COR-L47 (cell line): Measurements from ENCODE around the gene DLG1.

Experiments used
- DNase-seq: peaks from one replicate; lab custom pipeline; 2025; lab: John Stamatoyannopoulos, UW

Gene DLG1

DNA sequence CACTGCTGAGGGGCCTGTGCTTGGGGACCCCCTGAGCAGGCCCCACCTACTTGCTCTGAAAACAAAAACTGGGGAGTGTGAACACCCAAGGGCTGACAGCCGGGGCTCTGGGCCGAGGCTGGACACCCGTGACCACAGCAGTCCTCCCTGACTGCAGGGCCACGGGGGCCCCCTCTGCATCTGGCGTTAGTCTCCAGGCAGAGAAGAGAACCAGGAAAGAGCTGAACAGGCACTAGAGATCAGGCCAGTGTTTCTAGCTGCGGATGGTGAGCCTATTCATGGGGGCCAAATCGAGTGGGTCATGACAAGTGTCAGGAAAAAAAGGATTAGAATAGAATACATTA lies 285.9 kb downstream of the DLG1 start:
- no peak for DNase-seq

DNA sequence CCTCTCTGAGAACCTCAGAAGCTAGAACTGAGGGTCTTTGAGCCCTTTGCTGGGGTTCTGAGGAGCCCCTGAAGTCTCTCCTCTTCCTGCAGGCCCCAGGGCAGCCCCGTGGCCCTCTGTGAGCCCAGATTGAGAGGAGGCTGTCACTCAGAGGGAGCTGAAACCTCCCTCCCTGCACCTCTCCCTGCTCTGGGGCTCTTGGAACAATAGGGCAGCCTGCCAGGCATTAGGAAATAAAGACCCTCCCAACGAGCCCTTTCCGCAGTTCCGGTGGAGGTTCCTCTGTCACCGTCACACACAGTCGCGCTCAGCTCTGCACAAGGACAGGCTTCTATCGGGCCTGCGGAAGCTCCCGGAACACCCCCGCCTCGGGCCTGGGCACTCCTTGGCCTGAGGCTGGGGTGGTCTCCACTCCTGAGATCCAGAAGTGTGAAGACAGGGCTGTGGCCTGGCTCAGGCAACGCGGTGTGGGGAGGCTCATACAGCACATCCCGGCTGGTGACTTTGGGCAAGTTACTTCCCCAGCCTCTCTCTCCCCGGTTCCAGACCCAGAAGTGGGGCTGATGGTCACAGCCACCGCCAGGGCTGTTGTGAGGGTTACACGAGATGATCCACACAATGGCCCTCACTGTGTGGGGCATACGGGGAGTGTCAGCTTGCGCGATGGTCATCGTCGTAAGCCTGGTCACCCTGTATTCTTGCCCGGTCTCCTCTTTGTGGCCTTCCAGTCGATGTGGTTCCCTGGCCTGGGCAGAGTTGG lies 286.5 kb downstream of the DLG1 start:
- no peak for DNase-seq

DNA sequence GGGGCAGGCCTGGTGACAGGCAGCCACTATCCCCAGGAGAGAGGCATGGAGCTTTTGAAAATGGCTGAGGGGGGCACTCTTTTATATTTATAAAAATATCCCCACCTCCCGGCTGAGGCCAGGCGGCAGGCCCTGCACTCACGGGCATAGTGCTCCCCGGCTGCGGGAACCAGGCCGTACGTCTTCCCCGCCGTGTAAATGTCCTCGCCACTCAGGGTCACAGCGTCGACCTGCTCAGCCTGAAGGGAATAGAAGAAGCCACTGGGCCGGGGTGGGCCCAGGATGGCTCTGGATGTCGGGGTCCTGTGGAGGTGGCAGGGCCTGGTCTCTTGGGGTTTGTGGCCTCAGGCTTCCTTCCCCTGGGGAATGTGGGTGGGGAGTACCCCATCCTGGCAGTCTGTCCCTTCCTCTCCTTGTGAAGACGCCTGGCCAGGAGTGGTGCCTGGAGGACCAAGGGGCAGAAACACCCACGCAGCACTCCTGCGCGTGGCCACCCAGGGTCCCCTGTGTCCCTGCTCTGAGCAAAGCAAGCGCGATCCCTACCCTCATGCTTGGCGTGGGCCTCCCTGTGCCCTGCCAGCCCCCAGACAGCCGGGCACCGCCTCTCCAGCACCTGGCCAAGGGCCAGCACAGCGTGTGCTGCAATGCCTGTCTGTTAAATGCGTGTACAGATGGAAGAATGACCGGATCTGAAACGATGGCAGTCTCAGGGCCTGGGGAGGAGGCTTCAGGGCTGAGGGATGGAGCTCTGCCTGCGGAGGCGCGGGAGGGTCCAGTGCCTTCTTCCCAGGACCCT lies 287.7 kb downstream of the DLG1 start:
- DNase-seq = peak; percentile 21

DNA sequence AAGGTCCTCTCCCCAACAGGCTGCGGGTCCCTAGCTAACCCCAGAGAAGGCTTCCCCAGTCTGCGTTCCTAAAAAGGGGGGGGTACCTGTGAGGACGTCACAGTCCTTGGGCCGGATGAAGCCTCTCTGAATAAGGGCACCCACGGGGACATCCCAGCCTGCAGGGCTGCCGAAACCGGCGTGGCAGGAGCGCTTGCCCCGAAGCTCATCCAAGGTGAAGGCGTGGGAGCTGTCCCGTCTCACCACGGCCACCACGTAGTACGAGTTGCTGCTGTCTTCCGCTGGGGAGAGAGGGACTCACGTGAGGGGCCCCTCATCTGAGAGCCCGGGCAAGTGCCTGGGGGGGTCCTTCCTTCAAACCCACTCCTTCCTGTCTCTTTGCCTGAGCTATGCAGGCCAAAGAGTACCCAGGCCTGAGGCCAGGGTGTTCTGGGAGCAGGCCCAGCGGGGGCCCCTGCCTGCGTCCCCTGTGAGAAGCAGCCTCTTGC lies 288.8 kb downstream of the DLG1 start:
- DNase-seq = no peak

DNA sequence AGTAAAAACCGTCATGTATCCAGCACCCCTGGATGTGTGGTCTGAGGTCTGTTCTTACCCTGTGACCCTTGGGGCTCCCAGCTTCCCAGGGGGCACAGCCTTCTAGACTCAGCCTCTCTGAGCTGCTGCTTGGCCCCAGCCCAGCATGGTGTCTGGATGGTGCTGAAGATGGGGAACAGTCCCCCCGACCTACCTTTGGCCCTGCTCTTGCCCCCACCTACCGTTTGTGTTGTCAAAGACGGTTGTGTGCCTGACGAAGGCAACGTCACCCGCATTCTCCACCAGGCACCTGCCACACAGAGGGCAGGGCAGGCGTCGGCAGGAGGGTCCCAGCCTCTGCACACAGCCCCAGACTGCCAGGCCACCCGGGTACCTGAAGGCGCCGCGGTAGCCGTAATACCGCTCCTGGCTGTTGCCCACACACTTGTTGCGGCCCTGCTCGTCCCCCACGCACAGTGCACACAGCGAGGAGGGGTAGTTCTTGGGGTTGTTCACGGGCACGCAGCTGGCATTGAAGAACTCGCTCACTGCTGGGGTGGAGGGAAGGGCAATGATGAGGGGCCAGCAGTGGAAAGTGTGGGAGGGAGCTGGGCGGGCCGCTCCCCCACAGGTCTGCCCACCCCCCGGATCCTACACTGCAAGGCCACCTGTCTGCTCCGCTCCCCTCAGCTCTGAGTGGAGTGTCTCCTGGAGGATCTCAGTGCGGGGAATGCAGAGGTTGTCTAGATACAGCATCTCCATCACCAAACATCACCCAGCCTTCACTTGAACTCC lies 289.8 kb downstream of the DLG1 start:
- no peak for DNase-seq

DNA sequence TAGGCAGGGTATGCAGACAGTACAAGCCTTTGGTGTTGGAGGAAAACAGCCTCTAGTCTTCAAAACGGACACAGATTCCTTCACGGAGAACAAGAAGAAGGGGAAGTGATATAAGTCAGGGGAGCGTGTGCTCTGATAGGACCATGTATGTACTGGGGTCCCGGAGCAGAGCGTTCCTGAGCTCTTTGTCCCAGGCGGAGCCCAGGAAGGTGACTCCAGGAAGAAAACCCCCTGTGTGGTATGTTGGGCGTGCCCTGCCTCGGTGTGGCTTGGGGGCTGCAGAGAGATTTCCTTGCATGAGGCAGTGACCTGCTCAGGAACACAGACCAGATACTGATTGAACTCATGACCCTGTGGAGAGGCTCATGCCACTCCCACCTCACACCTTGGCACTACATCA lies 290.5 kb downstream of the DLG1 start:
- DNase-seq = no peak

DNA sequence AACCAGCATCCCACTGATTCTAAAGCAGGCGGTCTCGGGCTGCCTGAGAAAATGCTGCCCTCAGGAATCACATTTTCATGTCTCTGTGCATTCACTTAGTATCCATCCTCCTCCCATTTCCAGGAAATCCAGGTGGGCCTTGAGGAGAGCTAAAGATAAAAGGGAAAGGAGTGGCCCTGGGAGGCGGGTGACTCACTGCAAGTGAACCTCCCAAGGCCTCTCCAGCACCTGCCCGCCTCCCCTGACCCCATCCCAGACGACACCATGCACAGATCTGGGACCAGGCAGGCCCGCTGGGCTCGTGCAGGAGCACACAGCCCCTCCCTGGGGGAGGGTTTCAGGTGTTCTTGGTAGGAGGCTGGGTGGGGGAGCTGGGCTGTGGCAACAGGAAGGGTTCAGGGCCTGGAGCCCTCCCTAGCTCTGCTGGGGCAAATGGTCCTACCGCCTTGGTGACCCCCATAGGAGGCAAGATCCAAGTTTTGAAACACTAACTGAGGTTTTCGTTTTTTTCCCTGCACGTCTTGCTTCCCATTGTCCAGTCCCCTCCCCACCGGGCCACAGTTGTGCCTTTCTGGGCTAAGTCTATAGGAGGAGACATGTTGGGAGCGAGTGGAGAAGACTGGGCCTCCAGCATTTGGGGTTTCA lies 291.0 kb downstream of the DLG1 start:
- DNase-seq = no peak

DNA sequence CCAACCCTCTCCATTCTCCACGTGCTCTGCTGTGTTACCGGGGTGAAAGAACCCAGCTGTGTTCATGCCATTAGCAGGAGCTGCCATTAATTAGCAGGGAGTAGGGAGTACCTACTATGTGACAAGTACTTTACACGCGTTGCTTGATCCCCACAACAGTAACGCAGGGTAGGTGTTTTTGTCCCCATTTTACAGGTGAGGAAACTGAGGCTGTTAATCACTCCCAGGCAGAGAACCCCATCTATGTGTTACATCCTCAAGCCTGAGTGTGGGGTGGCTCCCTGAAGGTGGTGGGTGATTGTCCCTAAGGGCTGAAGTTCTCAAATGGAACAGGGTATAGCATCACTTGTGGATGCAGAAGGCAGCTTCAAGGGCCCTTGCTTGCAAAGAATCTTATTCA lies 291.6 kb downstream of the DLG1 start:
- DNase-seq = no peak

DNA sequence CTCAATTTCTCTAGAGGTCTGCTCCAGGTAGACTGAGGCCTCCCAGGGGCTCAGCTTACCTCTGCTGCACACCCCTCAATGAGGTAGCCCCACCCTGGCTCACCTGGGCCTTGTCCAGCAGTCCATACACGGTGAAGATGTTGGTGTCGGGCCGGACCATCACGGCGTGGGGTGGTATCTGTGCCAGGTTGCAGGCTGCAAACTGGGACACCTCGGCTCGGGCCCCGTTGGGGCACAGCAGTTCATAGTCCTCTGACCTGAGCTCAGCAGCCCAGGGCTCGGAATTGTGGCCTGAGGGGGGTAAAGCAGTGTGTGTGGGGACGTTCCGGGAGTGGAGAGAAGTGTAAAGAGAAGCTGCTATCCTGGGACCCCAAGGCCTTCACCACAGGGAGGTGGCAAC lies 292.0 kb downstream of the DLG1 start:
- DNase-seq = no peak

DNA sequence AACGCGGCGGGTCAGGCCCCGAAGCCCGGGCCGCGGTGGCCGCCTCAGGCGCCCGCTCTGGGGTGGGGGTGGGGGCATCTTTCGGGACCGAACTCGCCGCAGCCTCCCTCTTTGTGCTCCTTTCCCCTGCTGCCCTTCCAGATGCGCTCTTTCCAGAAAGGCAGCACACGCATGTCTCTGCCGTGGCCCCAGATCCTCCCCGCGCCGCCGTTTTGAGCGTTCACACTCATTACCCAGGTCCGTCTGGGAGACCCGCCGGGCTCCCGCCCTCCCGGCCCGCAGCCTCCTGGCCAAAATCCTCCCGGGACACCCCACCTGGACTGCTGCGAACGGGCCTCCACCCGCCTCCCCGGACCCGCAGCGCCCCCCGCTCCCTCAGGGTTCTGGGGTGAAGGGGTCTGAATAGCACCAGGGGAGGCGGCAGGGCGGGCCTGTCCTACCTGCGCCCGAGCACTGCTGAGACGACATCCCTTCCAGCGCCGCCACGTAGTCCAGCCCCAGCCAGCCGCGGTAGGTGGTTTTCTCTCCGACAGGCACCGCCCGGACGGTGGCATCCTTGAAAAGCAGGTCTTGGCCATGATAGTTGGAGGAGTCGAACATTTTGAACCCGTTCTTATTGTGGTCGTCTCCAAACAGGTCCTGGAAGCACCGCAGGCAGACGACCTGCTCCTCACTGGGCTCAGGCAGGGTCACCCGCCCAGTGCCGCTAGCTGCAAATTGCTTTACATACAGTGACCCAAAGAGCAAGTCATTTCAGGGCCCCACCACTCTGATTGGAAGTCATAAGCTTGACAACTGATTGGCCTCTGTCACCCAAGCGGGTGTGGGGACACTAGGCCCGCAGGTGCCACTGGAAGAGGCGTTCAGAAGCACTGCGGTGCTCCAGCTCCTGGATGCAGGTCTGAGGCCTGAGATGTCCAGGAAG lies 294.7 kb downstream of the DLG1 start:
- peak; percentile 57 for DNase-seq

DNA sequence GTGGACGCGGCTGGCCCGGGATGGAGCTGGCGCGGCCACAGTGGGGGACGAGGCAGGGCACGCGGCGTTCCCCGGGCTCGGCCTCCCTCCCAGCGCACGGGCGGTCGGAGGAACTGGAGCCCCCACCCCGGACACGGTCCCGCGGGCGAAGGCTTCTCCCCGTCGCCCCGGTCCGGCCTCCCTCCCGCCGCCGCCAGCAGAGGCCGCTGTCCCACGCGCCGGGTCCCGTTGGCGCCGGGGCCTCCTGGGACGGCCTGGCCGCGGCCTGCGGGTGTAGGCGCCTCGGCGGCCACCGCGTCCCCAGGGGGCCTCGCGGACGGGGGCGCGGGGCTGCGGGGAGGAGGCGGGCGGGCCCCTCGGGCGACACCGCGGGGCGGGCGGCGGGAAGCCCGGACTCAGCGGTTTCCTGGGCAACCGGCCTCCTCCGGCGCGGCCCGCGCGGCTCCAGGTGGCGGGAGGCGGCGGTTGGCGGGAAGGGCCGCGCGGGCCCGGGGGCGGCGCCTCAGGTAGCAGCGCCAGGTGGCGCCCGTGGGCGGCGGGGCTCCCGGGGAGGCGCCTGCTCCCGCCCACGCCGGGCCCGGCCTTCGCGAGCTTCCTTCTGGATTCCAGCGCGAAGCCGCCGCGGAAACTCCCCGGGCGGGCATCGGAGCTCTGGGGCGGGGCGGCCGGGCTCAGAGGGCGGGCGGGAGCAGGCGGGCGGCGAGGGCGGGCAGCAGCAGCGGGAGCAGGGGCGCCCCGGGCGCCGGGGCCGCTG lies 295.5 kb downstream of the DLG1 start:
- DNase-seq = peak; percentile 95

DNA sequence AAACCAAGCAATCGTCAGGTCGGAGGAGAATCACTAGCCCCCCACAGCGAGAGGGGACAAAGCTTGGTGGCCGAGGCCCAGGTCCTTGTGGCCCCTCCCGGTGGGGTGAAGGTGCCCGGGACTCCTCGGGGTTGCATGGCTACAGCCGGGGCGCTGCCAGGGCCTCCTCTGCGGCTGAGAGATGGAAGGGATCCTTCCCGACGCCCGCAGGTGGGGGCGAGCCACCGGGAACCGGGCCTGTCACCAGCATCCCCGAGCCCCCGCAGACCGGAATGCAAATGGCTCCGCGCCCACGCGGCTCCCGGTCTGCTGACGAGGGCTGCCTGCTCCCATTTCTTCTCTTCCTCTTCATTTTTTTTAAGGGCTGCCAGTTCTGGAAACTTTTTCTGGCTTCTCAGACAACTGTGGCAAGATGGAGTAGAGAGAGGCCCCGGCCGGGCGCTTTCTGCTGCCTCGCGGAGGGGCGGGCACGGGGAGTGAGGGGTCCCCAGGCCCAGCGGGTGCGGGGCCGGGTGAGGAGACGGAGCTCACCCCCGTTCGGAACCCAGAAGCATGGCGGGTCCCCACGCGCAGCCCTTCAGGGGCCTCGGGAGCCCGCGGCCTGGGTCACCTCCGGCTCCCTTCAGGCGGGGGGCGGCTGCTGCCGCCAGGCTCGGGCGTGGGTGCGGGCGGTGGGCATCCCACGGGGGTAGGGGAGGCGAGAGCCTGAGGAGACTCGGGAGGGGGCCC lies 296.3 kb downstream of the DLG1 start:
- no peak for DNase-seq

DNA sequence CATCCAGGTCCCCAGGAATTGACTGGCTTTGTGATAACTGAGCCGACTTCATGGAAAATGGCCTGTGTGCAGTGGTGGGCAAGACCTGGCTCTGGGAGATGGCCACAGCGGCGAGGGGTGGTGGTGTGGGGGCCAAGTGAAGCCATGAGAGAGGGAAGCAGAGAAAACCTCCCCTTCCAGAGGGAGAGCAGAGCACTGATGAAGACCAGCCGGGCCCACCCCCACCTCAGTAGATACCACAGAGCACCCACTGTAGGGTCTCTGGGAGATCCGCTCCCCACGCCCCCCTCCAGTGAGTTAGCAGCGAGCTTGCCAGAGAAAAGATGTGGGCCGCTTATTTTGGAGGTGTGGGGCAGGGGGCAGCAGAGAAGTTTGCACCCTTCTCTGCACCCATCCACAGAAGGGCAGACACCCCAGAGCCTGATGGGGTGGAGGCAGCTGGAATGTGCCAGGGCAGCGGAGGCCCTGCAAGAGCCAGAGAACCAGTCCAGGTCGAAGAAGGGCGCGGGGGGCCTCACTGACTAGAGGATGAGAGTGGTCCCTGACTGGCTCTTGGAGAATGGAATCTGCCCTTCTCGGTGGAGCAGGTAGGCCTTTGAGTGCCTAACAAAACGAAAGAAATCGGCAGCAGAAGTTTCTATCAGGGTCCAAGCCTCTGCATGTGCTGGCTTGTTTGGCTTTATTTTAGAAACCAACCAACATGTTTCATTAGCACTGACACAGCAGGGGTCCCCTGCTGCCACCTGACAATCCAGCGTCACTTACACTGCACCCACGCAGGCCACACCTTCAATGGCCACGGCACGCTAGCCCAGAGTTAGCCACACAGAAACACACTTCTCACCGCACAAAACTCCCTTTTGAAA lies 297.1 kb downstream of the DLG1 start:
- peak; percentile 70 for DNase-seq

DNA sequence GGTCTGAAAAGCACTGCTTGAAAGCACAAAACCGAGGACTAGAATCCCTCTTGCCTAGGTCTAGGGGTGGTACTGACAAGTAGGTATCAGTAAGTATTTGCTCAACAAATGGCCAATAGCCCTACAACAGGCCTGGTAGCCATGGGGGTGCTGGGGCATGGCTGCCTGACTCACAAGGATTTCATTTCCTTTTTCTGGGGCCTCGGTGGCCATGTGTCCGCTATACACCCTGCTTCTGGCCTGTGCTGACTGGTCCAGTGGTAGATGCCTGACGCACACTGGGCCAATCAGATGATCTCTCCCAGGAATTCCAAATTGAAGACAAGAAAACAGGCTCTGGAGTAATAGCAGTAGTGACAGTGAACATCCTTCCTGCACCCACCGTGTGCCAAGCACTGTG lies 298.2 kb downstream of the DLG1 start:
- no peak for DNase-seq

DNA sequence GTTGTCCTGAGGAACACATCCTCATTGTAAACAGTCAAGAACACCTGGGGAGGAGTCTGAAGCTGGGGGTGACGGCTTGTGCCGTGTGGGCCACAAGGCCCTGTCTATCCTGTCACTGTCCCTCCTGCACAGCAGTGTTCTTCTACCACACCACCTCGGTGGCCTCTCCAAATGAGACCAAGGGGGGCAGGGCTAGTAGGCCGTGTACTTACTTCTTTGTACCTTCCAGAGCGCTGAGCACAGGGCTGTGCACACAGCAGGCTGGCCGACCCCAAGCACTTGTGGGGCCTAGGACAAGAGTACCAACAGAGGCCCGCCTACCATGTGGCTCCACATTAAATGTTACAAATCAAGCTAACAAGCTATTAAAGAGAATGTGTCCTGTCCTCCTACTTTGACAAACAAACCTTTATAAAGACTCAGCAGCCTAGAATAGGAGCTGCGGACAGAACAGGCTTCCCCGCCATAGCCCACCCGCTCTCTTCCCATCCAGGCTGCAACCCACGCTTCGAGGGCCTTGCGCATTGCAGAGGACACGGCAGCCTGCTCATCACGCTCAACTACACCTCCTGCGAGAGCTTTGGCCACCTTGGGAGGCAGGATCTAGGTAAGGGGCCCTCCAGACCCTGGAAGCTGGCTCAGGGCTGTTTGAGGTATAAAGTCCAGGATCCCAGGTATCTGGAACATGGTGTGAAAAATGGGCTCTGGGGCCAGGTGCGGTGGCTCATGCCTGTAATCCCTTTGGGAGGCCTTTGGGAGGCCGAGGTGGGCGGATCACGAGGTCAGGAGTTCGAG lies 299.2 kb downstream of the DLG1 start:
- DNase-seq = no peak

DNA sequence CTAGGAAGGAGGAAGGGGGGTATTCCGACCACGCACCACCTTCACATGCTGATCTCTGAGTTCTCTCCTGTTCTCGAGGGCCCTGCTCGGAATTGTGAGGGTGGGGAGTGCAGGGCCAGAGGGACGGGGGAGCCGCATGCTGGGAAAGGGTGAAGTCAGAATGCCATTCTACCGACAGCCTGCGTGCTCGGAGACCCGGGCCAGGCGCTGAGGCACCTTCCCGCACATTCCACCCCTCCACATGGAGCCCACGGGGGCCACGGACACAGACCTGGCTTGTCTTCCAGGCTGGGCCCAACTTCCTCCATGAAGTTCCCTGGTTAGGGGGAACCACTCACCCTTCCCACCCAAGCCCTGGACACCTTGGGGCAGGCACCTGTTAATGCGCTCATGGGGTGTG lies 301.1 kb downstream of the DLG1 start:
- DNase-seq = no peak

DNA sequence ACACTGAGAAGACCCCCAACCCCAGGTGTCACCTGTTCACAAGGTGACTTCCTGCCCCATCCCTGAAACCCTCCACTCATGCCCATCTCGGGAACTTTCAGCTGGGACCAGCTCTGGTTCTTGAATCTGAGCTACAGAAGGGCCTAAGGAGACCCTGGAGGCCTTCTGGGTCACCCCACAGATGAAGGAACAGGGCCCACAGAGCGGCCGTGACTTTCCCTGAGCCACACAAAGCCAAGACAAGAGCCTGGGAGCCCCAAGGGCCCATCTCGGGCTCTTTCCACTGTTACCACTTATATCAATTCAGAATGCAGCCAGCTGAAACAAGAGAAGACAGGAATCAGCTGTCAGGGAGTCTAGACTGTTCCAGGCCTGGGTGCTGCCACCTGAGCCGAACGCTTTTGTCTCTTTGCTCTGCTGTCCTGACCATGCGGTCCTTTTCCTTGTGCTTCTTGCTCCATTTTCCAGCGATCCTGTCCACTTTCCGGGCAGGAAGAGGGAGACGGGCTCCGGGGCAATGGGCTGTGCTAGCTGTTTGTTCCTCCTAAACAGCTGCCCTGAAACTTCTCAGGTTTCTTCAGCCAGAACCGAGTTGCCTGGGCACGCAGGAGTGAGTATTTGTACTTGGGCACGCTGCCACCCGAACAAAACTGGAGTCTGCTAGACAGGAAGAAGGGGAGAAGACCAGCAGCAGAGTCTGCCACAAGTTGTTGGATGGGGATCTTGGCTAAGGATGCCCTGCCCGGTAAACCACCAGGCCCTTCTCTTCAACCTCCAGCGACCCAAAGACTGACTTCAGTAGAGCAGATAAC lies 301.8 kb downstream of the DLG1 start:
- DNase-seq = no peak
